NCI-H1417 treated with DMSO at 0.1 percent for 48 hours (cell line): ENCODE results near the gene APOBEC3G.
"Not testable (repeated sequence)": the region's sequence is repeated elsewhere in the genome, so short reads cannot be mapped to it uniquely, and the experiment has no call there.

Source experiments
- DNase-seq: peaks from one replicate; lab custom pipeline; 2025; lab: John Stamatoyannopoulos, UW

Gene APOBEC3G

DNA sequence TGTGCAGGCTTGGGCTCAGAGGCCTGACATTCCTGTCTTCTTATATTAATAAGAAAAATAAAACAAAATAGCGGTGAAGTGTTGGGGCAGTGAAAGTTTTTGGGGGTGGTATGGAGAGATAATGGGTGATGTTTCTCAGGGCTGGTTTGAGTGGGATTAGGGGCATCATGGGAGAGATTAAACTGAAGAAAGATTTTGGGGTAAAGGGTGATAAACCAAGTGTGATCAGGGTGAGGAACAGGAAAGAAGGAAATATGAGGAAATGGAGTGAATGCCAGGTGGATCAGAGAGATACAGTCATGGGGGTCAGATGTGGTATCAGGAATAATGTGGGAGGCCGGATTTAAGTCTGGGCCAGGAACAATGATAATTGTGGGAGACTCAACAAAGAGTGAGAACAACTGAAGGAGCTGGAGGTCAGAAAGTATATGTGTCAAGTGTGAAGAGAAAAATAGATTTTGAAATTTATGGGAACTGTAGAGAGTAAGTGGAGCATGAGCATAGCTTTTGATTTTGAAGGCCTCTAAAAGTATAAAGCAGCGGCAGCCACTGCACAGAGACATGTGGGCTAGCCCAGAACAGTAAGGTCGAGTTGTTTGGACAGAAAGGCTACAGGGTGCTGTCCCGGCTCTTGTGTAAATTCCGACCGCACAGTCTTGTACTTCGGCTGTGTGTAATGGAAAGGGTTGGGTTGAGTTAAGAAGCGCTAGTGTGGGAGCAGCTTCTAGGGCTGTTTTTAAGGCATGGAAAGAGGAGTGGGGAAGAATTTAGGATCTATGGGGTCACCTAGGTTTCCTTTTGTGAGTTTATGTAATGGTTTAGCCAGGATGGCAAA lies 10.4 kb upstream of the APOBEC3G start:
- not testable (repeated sequence) for DNase-seq

GRCh38 chr22:39068033-39068785 lies 8.9 kb upstream of the APOBEC3G start:
- no peak for DNase-seq

DNA sequence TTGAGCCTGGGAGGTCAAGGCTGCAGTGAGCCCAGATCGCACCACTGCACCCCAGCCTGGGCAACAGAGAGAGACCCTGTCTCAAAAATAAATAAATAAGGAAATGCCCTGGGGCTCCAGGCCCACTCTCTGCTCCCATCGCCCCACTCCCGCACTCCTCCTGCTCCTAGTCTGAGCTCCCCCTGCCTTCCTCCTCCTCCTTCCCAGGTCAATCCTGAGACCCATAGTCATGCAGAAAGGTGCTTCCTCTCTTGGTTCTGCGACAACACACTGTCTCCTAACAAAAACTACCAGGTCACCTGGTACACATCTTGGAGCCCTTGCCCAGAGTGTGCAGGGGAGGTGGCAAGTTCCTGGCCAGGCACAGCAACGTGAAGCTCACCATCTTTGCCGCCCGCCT lies 6.9 kb upstream of the APOBEC3G start:
- no peak for DNase-seq

DNA sequence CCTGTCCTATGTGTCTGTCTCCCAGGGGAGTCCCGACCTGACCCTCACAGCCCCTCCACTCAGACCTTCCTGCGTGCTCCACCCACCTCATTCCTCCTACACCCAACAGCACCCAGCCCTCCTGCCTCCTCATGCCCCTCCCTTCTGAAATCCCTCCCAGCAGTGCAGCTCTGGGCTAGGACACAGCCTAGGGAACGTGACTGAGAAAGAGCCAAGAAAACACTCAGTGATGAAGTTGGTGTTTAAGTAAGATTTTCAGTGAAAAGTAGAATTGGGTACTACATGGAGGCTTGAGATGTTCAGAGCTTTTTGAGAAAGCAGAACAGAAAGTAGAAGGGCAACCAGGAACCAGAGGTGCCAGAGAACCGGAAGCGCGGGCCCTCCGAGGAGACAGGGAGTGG lies 4.5 kb upstream of the APOBEC3G start:
- not testable (repeated sequence) for DNase-seq

- DNase-seq: no peak
These were observed 3.1 kb upstream of the APOBEC3G start for GRCh38 chr22:39073981-39074380.

GRCh38 chr22:39076155-39077025 lies 685 bp upstream of the APOBEC3G start:
- not testable (repeated sequence) for DNase-seq

DNA sequence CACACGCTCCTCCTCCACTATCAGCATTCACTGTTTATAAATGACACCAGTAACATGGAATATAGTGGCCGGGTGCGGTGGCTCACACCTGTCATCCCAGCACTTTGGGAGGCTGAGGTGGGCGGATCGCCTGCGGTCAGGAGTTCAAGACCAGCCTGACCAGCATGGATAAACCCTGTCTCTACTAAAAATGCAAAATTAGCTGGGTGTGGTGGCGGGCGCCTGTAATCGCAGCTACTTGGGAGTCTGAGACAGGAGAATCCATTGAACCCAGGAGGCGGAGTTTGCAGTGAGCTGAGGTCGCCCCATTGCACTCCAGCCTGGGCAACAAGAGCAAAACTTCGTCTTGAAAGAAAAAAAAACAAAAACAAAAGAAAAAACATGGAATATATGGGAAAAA lies 837 bp downstream of the APOBEC3G start:
- DNase-seq: not testable (repeated sequence)

GRCh38 chr22:39078329-39078728 lies 1.3 kb downstream of the APOBEC3G start:
- no peak for DNase-seq

DNA sequence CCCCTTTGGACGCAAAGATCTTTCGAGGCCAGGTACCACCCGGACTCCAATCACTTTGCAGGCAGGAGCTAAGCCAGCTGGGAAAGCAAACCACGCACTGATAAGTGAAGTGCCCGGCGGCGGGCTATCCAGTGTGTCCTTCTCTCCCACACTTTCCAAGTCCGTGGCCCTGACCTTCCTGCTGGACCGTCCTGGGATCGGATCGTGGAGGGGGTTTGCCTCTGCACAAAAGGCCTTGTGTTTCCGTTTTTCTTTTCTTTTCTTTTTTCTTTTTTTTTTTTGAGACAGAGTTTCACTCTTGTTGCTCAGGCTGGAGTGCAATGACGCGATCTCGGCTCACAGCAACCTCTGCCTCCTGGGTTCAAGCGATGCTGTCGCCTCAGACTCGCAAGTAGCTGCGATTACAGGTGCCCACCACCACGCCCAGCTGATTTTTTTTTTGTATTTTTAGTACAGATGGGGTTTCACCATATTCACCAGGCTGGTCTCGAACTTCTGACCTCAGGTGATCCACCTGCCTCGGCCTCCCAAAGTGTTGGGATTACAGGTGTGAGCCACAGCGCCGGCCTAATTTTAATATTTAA lies 2.1 kb downstream of the APOBEC3G start:
- not testable (repeated sequence) for DNase-seq

- no peak for DNase-seq
These were observed 3.1 kb downstream of the APOBEC3G start for GRCh38 chr22:39080052-39080762.

GRCh38 chr22:39081016-39081415 lies 3.9 kb downstream of the APOBEC3G start:
- no peak for DNase-seq

- DNase-seq: no peak
These were observed 4.5 kb downstream of the APOBEC3G start for GRCh38 chr22:39081598-39081997.

DNA sequence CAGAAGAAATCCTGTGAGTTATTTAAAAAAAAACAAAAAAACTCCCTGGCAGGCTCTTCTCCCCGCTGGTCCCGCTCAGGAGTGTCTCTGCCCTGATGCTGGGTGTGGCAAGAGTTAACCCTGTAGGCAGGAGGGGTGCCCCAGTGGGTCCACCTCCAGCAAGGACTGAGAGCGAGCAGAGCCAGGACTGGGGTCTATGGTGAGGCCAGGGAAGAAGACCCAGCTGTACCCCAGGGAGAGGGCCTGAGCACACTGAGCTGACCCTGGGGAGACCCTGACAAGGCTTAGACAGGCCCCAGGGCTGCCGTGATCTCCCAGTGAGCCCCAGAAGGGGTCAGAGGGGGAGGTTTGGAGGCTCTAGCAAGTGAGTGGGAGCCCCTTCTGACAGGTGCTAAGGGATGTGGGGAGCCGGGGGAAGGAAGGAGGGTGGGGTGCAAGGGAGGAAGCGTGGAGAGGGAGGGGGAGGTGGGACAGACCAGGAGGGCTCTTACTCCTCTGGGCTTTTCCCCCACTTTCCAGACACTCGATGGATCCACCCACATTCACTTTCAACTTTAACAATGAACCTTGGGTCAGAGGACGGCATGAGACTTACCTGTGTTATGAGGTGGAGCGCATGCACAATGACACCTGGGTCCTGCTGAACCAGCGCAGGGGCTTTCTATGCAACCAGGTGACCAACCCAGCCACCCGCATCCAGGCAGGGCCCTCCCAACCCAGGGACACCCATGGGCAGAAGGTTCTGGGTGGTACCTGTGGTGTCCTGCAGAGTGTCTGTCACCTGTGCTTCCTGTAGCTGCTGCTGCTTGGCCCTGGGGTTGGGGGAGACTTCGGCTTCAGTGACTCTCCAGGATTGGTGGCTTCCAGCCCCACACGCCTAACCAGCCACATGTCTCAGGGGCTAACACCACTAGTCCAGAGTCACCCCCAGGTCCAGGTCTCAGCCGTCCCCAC lies 6.4 kb downstream of the APOBEC3G start:
- no peak for DNase-seq

GRCh38 chr22:39084666-39085065 lies 7.6 kb downstream of the APOBEC3G start:
- DNase-seq: no peak

DNA sequence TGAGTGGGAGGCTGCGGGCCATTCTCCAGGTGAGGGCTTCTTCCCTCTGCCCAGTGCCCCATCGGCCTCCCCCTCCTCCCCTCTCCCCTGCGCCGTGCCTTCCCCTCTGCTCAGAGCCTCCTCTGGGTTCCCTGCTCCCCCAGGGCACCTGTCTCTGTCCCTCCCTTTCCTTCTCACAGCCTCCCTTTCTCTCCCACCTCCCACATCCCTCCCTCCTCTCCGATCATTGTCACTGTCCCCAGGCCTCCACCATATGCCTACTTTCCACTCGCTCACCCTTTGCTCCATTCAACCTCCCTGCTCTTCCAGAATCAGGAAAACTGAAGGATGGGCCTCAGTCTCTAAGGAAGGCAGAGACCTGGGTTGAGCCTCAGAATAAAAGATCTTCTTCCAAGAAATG lies 10.0 kb downstream of the APOBEC3G start:
- no peak for DNase-seq

DNA sequence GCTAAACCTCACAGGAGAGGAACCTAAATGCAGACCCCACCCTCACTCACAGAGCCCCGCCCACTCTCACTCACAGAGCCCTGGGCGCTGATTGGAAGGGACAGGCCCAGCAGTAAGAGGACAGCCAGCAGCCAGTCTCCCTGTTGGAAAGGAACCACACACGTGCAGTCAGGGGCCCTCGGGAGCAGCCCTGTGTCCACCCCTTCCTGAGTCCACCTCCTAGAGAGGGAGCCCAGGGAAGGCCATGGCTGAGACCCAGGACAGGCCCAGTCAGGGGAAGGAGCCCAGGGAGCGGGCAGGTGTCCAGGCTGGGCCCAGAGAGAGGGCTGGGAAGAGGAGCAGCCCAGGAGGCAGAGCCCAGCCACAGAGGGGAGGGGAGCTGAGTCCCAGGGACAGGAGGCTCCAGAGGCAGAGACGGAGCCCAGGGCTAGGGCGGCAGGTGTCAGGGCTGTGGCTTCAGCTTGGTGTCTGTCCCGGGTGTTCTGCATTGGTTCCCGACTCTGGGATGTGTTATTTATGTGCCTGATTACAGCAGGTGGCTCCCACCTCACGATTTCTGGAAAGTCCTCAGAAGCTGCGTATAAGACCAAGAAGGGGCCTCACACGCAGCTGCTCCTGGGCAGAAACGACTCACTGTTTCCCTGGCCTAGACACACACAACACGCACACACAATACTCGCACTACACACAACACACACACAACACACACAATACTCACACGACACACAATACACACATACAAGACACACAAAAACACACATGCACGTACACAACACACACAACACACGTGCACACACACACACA lies 11.0 kb downstream of the APOBEC3G start:
- DNase-seq: no peak

- DNase-seq: no peak
These were observed 11.6 kb downstream of the APOBEC3G start for GRCh38 chr22:39088685-39089032.

DNA sequence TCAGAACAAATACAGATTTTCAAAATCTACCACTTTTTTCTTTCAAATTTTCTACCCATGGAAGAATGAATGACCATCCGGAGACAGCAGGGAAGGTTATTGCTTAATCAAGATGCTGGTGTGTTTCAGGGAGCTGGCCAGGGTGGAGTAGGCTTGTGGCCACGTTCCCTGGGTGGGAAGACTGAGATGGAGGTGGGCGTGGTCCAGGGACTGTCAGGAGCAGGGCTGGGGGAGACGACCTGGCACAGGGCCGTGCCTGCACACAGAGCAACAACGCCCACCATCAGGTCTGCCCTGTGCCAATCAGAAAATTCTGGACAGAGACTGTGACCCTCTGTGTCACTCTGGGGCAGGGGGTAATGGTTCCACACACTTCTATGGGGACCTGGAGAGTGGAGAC lies 12.9 kb downstream of the APOBEC3G start:
- DNase-seq: no peak

DNA sequence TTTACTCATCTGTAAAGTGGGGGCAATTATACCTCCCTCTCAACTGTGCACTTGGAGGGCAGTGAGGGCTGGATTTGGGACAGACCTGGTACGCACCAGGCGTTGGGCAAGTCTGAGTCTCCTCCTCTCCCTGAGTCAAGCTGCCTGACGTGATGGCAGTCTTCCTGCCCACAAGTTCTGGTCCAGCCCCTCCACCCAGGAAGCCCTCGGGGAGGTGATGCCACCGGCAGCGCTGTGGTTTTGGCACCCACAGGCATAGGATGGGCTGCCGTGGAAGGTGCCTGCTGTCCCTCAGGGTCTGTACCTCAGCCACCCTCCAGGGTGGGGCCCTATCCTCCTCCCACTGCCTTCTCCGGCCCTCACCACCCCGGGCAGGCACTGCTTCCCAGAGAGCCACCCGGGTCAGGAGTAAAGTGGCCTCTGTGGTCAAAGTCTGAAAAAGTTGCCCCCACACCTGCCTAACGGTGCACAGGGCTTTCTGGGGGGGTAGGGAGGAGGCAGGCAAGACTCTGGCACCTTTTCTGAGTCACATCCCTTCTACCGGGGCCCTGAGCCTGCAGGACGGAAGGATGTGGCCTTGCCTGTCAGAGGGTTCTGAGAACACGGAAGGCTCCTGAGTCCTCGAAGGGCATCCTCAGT lies 13.5 kb downstream of the APOBEC3G start:
- DNase-seq: no peak
